ENCODE results near the gene TIMM21. TPM values are rescaled to one million over a fixed set of nuclear protein-coding genes. Genes with fewer than 3 reads are reported as not detected.

TIMM21 gene
- total and polyA plus RNA-seq, 9 of the 15 experiments (the other 6 are each of a cell fraction or from before 2014, with no cell fraction given): 54.7 to 229 (median 83.3) TPM

GRCh38 chr18:74147779-74148542 is at the start of gene TIMM21, which contains the start of gene FBXO15 (continued):
- no peak for TF ChIP-seq NFATC3 (IDR thresholded peaks at IDR 0.05)
- no peak for TF ChIP-seq ZNF174 (CRISPR knock-in tag; IDR thresholded peaks at IDR 0.05)
- TF ChIP-seq, protein P1, sequence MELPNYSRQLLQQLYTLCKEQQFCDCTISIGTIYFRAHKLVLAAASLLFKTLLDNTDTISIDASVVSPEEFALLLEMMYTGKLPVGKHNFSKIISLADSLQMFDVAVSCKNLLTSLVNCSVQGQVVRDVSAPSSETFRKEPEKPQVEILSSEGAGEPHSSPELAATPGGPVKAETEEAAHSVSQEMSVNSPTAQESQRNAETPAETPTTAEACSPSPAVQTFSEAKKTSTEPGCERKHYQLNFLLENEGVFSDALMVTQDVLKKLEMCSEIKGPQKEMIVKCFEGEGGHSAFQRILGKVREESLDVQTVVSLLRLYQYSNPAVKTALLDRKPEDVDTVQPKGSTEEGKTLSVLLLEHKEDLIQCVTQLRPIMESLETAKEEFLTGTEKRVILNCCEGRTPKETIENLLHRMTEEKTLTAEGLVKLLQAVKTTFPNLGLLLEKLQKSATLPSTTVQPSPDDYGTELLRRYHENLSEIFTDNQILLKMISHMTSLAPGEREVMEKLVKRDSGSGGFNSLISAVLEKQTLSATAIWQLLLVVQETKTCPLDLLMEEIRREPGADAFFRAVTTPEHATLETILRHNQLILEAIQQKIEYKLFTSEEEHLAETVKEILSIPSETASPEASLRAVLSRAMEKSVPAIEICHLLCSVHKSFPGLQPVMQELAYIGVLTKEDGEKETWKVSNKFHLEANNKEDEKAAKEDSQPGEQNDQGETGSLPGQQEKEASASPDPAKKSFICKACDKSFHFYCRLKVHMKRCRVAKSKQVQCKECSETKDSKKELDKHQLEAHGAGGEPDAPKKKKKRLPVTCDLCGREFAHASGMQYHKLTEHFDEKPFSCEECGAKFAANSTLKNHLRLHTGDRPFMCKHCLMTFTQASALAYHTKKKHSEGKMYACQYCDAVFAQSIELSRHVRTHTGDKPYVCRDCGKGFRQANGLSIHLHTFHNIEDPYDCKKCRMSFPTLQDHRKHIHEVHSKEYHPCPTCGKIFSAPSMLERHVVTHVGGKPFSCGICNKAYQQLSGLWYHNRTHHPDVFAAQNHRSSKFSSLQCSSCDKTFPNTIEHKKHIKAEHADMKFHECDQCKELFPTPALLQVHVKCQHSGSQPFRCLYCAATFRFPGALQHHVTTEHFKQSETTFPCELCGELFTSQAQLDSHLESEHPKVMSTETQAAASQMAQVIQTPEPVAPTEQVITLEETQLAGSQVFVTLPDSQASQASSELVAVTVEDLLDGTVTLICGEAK (IDR thresholded peaks at IDR 0.05): no peak
- TF ChIP-seq, protein P1 (CRISPR knock-in tag; IDR thresholded peaks at IDR 0.05): no peak
- TF ChIP-seq SNRNP70 (optimal IDR thresholded peaks at IDR 0.05; ENCODE audit: low read depth, low read length): no peak
- no peak for TF ChIP-seq NBN (IDR thresholded peaks at IDR 0.05; ENCODE audit: low read depth)
- TF ChIP-seq, protein P2, sequence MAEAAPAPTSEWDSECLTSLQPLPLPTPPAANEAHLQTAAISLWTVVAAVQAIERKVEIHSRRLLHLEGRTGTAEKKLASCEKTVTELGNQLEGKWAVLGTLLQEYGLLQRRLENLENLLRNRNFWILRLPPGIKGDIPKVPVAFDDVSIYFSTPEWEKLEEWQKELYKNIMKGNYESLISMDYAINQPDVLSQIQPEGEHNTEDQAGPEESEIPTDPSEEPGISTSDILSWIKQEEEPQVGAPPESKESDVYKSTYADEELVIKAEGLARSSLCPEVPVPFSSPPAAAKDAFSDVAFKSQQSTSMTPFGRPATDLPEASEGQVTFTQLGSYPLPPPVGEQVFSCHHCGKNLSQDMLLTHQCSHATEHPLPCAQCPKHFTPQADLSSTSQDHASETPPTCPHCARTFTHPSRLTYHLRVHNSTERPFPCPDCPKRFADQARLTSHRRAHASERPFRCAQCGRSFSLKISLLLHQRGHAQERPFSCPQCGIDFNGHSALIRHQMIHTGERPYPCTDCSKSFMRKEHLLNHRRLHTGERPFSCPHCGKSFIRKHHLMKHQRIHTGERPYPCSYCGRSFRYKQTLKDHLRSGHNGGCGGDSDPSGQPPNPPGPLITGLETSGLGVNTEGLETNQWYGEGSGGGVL (CRISPR knock-in tag; IDR thresholded peaks at IDR 0.05): no peak
- TF ChIP-seq, protein P3, sequence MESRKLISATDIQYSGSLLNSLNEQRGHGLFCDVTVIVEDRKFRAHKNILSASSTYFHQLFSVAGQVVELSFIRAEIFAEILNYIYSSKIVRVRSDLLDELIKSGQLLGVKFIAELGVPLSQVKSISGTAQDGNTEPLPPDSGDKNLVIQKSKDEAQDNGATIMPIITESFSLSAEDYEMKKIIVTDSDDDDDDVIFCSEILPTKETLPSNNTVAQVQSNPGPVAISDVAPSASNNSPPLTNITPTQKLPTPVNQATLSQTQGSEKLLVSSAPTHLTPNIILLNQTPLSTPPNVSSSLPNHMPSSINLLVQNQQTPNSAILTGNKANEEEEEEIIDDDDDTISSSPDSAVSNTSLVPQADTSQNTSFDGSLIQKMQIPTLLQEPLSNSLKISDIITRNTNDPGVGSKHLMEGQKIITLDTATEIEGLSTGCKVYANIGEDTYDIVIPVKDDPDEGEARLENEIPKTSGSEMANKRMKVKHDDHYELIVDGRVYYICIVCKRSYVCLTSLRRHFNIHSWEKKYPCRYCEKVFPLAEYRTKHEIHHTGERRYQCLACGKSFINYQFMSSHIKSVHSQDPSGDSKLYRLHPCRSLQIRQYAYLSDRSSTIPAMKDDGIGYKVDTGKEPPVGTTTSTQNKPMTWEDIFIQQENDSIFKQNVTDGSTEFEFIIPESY (CRISPR knock-in tag; IDR thresholded peaks at IDR 0.05): no peak
- TF ChIP-seq ZNF780A (CRISPR knock-in tag; IDR thresholded peaks at IDR 0.05): no peak
- peak; percentile 96 for TF ChIP-seq CREM (IDR thresholded peaks at IDR 0.05; ENCODE audit: low read depth)
- no peak for TF ChIP-seq PRPF4 (IDR thresholded peaks at IDR 0.05; ENCODE audit: insufficient read depth, low read depth, low read length, poor library complexity, severe bottlenecking)
- no peak for TF ChIP-seq SRSF3 (IDR thresholded peaks at IDR 0.05; ENCODE audit: insufficient read depth, low read length)
- no peak for TF ChIP-seq GABPB1 (CRISPR knock-in tag; IDR thresholded peaks at IDR 0.05)
- TF ChIP-seq MXI1 (IDR thresholded peaks at IDR 0.05; ENCODE audit: low read depth, low read length): peak; percentile 82

Data from K562 (cell line).